ENCODE results near the gene AKR1B1. TPM values are rescaled to one million over a fixed set of nuclear protein-coding genes. Genes with fewer than 3 reads are reported as not detected.

The AKR1B1 gene
- polyA plus RNA-seq, 1 of the 3 experiments (the other 2 are of a cell fraction): 216 TPM

DNA sequence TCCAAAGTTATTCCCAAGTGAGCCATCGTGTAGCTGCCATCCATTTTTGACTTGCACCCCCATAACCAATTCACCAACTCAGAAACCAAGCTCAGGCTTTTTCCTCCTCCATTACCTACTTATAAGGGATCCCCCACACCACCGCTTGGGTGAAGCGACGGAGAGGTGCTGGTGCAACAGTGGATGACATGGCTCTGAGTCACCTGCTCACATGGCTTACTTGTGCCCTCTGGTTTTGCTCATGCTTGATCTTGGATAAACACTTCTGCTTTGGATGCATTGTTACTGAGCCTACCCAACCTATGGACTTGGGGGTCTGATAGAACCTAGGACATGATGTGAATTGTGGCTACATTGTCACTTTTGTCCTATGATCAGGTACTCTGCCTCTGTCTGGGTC is 12.0 kb upstream of the AKR1B1 start:
- Histone ChIP-seq H3K4me3 (ENCODE audit: low read depth in 2 of 2, low read length in 1 of 2) (no peak overlapping the region), H4K20me1 (ENCODE audit: insufficient read depth) (no peaks in the 10 kb centered on the region), H3K9me2 (no peaks in the 10 kb centered on the region), H3K36me3 (replicated peaks in 1 of 2; ENCODE audit: control insufficient read depth in 1 of 2, insufficient read depth in 2 of 2, low read length in 1 of 2) (no peaks in the 10 kb centered on the region), H3K9me3 (0 out of 2 replicates have a peak, but pooled peaks cover under 1% of the 10 kb centered on the region), H3K4me1 (ENCODE audit: control insufficient read depth in 1 of 2, insufficient read depth in 2 of 2, low read depth in 1 of 2, low read length in 1 of 2) (no peaks in the 10 kb centered on the region), H3K9ac (no peak overlapping the region), H2AFZ (ENCODE audit: low read depth) (no peak overlapping the region), H3K27me3 (ENCODE audit: insufficient read depth) (no peaks in the 10 kb centered on the region), H3K79me2 (ENCODE audit: insufficient read depth) (no peaks in the 10 kb centered on the region), H3K27ac (ENCODE audit: low read depth in 2 of 2, low read length in 1 of 2) (no peak overlapping the region), H3K4me2 (no peak overlapping the region), H3F3A (replicated peaks; ENCODE audit: insufficient read depth) (no peaks in the 10 kb centered on the region)
- whole genome bisulfite sequencing (ENCODE audit: low lambda C conversion rate): 60% methylated on average over 4 of the region's 4 CpGs
- POLR2A ChIA-PET: interaction anchor here (0.7 kb wide), 1 partner anchor 10 kb away, joined by 3 read pairs; no protein-coding TSS in a partner anchor
- DNase-seq: no peak
- TF ChIP-seq TCF12 (IDR thresholded peaks at IDR 0.05) (peak; percentile 39; the same call in 1 of the 2 replicates), SMC3 (IDR thresholded peaks at IDR 0.05; ENCODE audit: low read depth, low read length) (no peak), FOXJ3 (CRISPR knock-in tag; IDR thresholded peaks at IDR 0.05) (no peak), JUND (IDR thresholded peaks at IDR 0.05) (0 out of 2 replicates have a peak, but pooled peaks have one; percentile 14), TEAD4 (IDR thresholded peaks at IDR 0.05; ENCODE audit: borderline replicate concordance, insufficient read depth) (no peak), IRF3 (IDR thresholded peaks at IDR 0.05; ENCODE audit: low read depth, low read length) (no peak), POLR2AphosphoS5 (IDR thresholded peaks at IDR 0.05; ENCODE audit: low read depth, low read length) (no peak)
- TF ChIP-seq, protein P1, sequence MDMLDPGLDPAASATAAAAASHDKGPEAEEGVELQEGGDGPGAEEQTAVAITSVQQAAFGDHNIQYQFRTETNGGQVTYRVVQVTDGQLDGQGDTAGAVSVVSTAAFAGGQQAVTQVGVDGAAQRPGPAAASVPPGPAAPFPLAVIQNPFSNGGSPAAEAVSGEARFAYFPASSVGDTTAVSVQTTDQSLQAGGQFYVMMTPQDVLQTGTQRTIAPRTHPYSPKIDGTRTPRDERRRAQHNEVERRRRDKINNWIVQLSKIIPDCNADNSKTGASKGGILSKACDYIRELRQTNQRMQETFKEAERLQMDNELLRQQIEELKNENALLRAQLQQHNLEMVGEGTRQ (IDR thresholded peaks at IDR 0.05; ENCODE audit: borderline replicate concordance, low read depth, low read length): no peak
- CTCF ChIA-PET: interaction anchor here (1.3 to 2.5 kb wide), 3 partner anchors 13 to 77 kb away, joined by 5 to 14 read pairs (median 8); partner anchors contain the start of gene AKR1B1

GRCh38 chr7:134469622-134470021 is 10.7 kb upstream of the AKR1B1 start:
- CTCF ChIA-PET: interaction anchor here (0.6 to 2.5 kb wide), 2 partner anchors 11 to 45 kb away, joined by 3 to 14 read pairs; partner anchors contain the start of gene AKR1B1
- POLR2A ChIA-PET: no interaction called here

More at GRCh38 chr7:134469622-134470021, 10.7 kb upstream of the AKR1B1 start:
- Histone ChIP-seq H2AFZ (ENCODE audit: low read depth) (no peak overlapping the region), H3K27me3 (ENCODE audit: insufficient read depth) (no peaks in the 10 kb centered on the region), H3K4me2 (no peak overlapping the region), H3K79me2 (ENCODE audit: insufficient read depth) (no peaks in the 10 kb centered on the region), H4K20me1 (ENCODE audit: insufficient read depth) (no peaks in the 10 kb centered on the region), H3K9ac (no peak overlapping the region), H3K27ac (ENCODE audit: low read depth in 2 of 2, low read length in 1 of 2) (no peak overlapping the region), H3K4me1 (ENCODE audit: control insufficient read depth in 1 of 2, insufficient read depth in 2 of 2, low read depth in 1 of 2, low read length in 1 of 2) (no peaks in the 10 kb centered on the region), H3K9me3 (peaks cover 10% of the 10 kb centered on the region; the same call in 1 of the 2 replicates), H3K4me3 (ENCODE audit: low read depth in 2 of 2, low read length in 1 of 2) (no peak overlapping the region), H3F3A (replicated peaks; ENCODE audit: insufficient read depth) (no peaks in the 10 kb centered on the region), H3K36me3 (replicated peaks in 1 of 2; ENCODE audit: control insufficient read depth in 1 of 2, insufficient read depth in 2 of 2, low read length in 1 of 2) (no peaks in the 10 kb centered on the region), H3K9me2 (no peaks in the 10 kb centered on the region)
- TF ChIP-seq YY1 (IDR thresholded peaks at IDR 0.05; ENCODE audit: low read depth): no peak
- no peak for TF ChIP-seq TAF1 (IDR thresholded peaks at IDR 0.05; ENCODE audit: borderline replicate concordance, low read depth, low read length)
- TF ChIP-seq SIN3A (IDR thresholded peaks at IDR 0.05; ENCODE audit: borderline replicate concordance, low read depth, low read length): no peak
- TF ChIP-seq FOXM1 (IDR thresholded peaks at IDR 0.05; ENCODE audit: low read depth): no peak
- TF ChIP-seq FOXJ3 (CRISPR knock-in tag; IDR thresholded peaks at IDR 0.05): no peak
- no peak for TF ChIP-seq RCOR1 (IDR thresholded peaks at IDR 0.05; ENCODE audit: low read length)
- TF ChIP-seq CTCF (IDR thresholded peaks at IDR 0.05): no peak
- no peak for TF ChIP-seq TEAD4 (IDR thresholded peaks at IDR 0.05; ENCODE audit: borderline replicate concordance, insufficient read depth)
- TF ChIP-seq FOSL2 (IDR thresholded peaks at IDR 0.05; ENCODE audit: borderline replicate concordance, low read depth): no peak
- TF ChIP-seq, protein P2, sequence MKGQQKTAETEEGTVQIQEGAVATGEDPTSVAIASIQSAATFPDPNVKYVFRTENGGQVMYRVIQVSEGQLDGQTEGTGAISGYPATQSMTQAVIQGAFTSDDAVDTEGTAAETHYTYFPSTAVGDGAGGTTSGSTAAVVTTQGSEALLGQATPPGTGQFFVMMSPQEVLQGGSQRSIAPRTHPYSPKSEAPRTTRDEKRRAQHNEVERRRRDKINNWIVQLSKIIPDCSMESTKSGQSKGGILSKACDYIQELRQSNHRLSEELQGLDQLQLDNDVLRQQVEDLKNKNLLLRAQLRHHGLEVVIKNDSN (IDR thresholded peaks at IDR 0.05; ENCODE audit: borderline replicate concordance, low read depth): no peak
- TF ChIP-seq EP300 (IDR thresholded peaks at IDR 0.05; ENCODE audit: borderline replicate concordance in 1 of 2, low read depth in 1 of 2, low read length in 1 of 2): no peak
- no peak for TF ChIP-seq NRF1 (IDR thresholded peaks at IDR 0.05; ENCODE audit: low read depth, low read length)
- no peak for TF ChIP-seq CHD2 (IDR thresholded peaks at IDR 0.05; ENCODE audit: low read length, partially characterized antibody)
- TF ChIP-seq JUND (IDR thresholded peaks at IDR 0.05): no peak
- TF ChIP-seq RAD21 (IDR thresholded peaks at IDR 0.05; ENCODE audit: low read length): no peak
- DNase-seq: no peak
- 73% methylated on average over 9 of the region's 9 CpGs for WGBS (ENCODE audit: low lambda C conversion rate)

Data from SK-N-SH (cell line).